K562 treated with DMSO at 1 percent for 48 hours (cell line): ENCODE results near the gene OR1E1. TPM values are rescaled to one million over a fixed set of nuclear protein-coding genes. Genes with fewer than 3 reads are reported as not detected.

Experiments used
- total RNA-seq: library from RNA; unstranded; fragments of 300-600 nt; gene quantifications from 2 replicates; pipeline ENCODE4 v1.2.3, GENCODE V29; 2022; ENCODE audit warnings: low replicate concordance; ENCODE audit errors: extremely low read depth

Gene OR1E1, protein sequence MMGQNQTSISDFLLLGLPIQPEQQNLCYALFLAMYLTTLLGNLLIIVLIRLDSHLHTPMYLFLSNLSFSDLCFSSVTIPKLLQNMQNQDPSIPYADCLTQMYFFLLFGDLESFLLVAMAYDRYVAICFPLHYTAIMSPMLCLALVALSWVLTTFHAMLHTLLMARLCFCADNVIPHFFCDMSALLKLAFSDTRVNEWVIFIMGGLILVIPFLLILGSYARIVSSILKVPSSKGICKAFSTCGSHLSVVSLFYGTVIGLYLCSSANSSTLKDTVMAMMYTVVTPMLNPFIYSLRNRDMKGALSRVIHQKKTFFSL
- not detected in 2 replicates for total RNA-seq

DNA sequence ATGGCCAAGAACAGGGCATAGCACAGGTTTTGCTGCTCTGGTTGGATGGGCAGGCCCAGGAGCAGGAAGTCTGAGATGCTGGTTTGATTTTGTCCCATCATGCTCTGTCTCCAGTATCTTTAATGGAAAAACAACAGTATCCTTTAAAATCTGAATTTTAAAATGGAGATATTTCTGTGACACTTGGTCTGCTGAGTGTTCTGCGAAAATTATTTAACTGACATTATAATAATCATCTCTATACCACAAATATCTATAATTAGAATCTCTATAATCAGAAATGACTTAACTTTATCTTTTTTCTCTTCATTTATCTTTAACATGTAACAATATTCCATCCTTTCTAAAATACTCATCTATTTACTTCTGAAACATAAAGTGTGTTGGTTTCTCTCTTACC, at the start of gene OR1E1:
Gene OR1E1 (minus strand): TSS at position 101 of the 400 bp plus-strand sequence. CDS start 0 bp downstream, at position 101.

DNA sequence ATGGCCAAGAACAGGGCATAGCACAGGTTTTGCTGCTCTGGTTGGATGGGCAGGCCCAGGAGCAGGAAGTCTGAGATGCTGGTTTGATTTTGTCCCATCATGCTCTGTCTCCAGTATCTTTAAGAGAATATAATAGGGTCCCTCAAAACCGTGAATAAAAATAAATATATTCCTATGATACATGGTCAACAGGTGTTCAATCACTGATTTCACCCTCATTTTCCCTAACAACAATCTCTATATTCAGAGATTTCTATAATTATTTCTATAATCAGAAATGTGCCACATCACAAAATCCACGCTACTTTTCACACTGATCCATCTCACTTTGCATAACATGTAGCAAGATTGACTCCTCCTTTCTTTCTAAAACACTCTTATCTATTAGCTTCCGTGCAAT, 35.5 kb upstream of the OR1E1 start, which contains the start of gene OR1E2:
Gene OR1E2 (minus strand): TSS at position 101 of the 400 bp plus-strand sequence. CDS start 0 bp downstream, at position 101.

DNA sequence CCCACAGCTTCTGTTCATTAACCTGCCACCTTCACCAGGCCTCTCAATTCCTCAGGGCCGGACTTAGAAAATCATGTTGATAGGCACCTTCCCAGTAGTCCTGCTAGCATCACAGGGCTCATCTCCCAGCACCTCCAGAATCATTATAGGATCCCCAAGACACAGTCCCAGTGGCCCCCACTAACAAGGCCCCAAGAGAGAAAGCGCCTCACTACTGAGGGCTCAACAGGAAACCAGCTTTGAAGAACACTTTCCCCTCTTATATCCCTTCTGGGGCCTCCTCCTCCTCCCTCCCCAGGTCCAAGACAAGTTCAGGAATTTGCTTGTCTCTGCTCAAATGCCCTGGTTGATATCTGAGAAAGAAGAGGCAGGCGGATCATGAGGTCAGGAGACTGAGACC, 12.9 kb upstream of the OR1E1 start, which contains the start of gene OR3A3:
Gene OR3A3 (plus strand): TSS at position 301 of the 400 bp plus-strand sequence.

DNA sequence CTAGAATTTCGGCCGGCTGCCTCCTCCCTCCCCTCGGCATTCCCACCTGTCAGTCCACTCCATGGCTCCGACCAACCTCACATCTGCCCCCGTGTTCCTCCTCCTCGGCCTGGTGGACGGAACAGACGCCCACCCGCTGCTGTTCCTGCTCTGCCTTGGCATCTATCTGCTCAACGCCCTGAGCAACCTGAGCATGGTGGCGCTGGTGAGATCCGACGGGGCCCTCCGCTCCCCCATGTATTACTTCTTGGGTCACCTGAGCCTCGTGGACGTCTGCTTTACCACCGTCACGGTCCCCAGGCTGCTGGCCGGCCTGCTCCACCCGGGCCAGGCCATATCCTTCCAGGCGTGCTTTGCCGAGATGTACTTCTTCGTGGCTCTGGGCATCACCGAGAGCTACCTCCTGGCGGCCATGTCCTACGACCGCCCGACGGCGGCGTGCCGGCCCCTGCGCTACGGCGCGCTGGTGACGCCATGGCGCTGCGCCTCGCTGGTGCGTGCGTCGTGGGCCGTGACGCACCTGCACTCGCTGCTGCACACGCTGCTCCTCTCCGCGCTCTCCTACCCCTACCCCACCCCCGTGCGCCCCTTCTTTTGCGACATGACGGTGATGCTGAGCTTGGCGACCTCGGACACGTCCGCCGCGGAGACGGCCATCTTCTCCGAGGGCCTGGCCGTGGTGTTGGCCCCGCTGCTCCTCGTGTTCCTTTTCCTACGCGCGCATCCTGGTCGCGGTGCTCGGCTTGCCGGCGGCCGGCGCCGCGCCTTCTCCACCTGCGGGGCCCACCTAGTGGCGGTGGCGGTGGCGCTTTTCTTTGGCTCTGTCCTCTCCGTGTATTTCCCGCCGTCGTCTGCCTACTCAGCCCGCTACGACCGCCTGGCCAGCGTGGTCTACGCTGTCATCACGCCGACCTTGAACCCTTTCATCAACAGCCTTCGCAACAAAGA, 12.1 kb downstream of the OR1E1 start, which contains the start of gene OR3A2:
Gene OR3A2 (minus strand): TSS at position 440 of the 948 bp plus-strand sequence.

Other genes starting within 250 kb of the OR1E1 start
- gene OR1A2, start 200.9 kb downstream of the OR1E1 start, total RNA-seq: not detected in 2 replicates
- not detected in 2 replicates for gene OR1A1, start 190.7 kb downstream of the OR1E1 start, total RNA-seq
- not detected in 2 replicates for gene OR3A1, start 100.0 kb downstream of the OR1E1 start, total RNA-seq
- gene OR3A2, start 12.1 kb downstream of the OR1E1 start, total RNA-seq: not detected in 2 replicates
- not detected in 2 replicates for gene OR3A3, start 13.0 kb upstream of the OR1E1 start, total RNA-seq
- not detected in 2 replicates for gene OR1E2, start 35.4 kb upstream of the OR1E1 start, total RNA-seq
- gene SPATA22, start 73.4 kb upstream of the OR1E1 start, total RNA-seq: not detected in 2 replicates
- gene ASPA, start 77.6 kb upstream of the OR1E1 start, total RNA-seq: not detected in 2 replicates
- not detected in 2 replicates for gene TRPV3, start 159.4 kb upstream of the OR1E1 start, total RNA-seq
- gene TRPV1, start 211.0 kb upstream of the OR1E1 start, total RNA-seq: not detected in 2 replicates
- gene SHPK, start 237.8 kb upstream of the OR1E1 start, total RNA-seq: not detected in 2 replicates
- not detected in 2 replicates for gene CTNS, start 238.3 kb upstream of the OR1E1 start, total RNA-seq